GM19438 (cell line): ENCODE results near the gene FNIP1.
"Not testable (repeated sequence)": the region's sequence is repeated elsewhere in the genome, so short reads cannot be mapped to it uniquely, and the experiment has no call there.

ENCODE experiments used
- ATAC-seq: cut with Tn5 transposase; IDR thresholded peaks from one replicate; pipeline ENCODE4 v1.9.1; 2021; ENCODE audit warnings: low read depth; ENCODE audit not compliant: unreplicated experiment

FNIP1 gene

GRCh38 chr5:131796793-131797693, at the start of gene FNIP1:
Gene FNIP1, minus strand, starts transcription at chr5:131797017. Its CDS starts 96 bp downstream, at chr5:131796921.
- ATAC-seq = peak; percentile 91

GRCh38 chr5:131846536-131846935, 49.7 kb upstream of the FNIP1 start:
- no peak for ATAC-seq

GRCh38 chr5:131845828-131846227, 49.0 kb upstream of the FNIP1 start:
- ATAC-seq = no peak

- not testable (repeated sequence) for ATAC-seq
Observed at GRCh38 chr5:131842971-131843370, 46.2 kb upstream of the FNIP1 start.

- not testable (repeated sequence) for ATAC-seq
Observed at GRCh38 chr5:131832702-131833101, 35.9 kb upstream of the FNIP1 start.

GRCh38 chr5:131825404-131826013, 28.7 kb upstream of the FNIP1 start:
- peak; percentile 96 for ATAC-seq

GRCh38 chr5:131824631-131825030, 27.8 kb upstream of the FNIP1 start:
- ATAC-seq = no peak

- ATAC-seq = no peak
Observed at GRCh38 chr5:131821221-131821620, 24.4 kb upstream of the FNIP1 start.

GRCh38 chr5:131818001-131818724, 21.3 kb upstream of the FNIP1 start:
- ATAC-seq = no peak

- ATAC-seq = no peak
Observed at GRCh38 chr5:131814990-131815389, 18.2 kb upstream of the FNIP1 start.

GRCh38 chr5:131812371-131813160, 15.7 kb upstream of the FNIP1 start:
- no peak for ATAC-seq

GRCh38 chr5:131810510-131811249, 13.9 kb upstream of the FNIP1 start:
- ATAC-seq = no peak

GRCh38 chr5:131795879-131796792, 681 bp downstream of the FNIP1 start:
- peak; percentile 22 for ATAC-seq

GRCh38 chr5:131795228-131795627, 1.6 kb downstream of the FNIP1 start:
- ATAC-seq = no peak

- no peak for ATAC-seq
Observed at GRCh38 chr5:131794586-131794985, 2.2 kb downstream of the FNIP1 start.

GRCh38 chr5:131792896-131793295, 3.9 kb downstream of the FNIP1 start:
- no peak for ATAC-seq

- no peak for ATAC-seq
Observed at GRCh38 chr5:131791866-131792265, 5.0 kb downstream of the FNIP1 start.

GRCh38 chr5:131790550-131790949, 6.3 kb downstream of the FNIP1 start:
- no peak for ATAC-seq

GRCh38 chr5:131789765-131790164, 7.1 kb downstream of the FNIP1 start:
- no peak for ATAC-seq
